Embryonic facial prominence (tissue), 1 donor: ENCODE data around the gene TIPRL.
"Not testable (repeated sequence)": the region's sequence is repeated elsewhere in the genome, so short reads cannot be mapped to it uniquely, and the experiment has no call there.

Experiments
- DNase-seq: peaks from one replicate; pipeline ENCODE4 v3.0.0-alpha.2; 2016; ENCODE audit errors: extremely low spot score

TIPRL gene

GRCh38 chr1:168178638-168179437 is at the start of gene TIPRL:
Gene TIPRL, plus strand, starts transcription at chr1:168178962. Its CDS starts 116 bp downstream, at chr1:168179078.
- peak; percentile 95 for DNase-seq

DNA sequence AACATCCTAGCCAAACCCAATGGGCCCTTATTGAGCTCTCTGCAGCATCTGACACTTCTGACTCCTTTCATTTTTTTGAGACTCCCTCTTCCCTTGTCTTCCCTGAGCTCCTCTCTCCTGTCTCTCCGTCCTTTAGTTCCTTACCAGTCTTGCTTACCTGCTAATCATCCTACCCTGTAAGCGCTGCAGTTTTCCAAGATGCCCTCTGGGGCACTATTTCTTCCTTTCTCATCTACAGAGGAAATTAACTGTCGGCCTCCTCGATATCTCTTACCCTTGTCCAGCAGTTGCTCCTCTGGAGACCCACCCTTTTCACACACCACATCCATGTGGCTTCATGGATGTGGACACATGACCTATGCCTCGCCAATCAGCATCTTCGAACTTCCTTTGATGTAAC is 48.8 kb upstream of the TIPRL start:
- no peak for DNase-seq

DNA sequence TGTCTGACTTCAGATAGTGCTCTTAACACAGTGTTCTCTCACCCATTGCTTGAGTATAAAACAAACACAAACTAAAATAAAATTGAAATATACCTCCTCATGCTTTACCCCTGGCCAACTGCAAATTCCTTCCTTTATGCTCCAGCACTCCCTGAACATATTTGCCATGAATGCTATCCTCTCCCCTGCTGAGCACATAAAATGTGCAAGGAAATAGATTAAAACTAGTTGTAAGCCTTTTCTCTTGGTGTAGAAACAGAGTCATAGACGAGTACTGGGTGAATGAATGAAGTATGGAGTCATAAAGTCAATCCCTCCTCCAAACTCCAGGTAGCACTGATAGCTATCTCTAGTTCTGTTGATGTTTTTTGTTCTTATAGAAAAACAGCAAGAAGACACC is 44.6 kb upstream of the TIPRL start:
- no peak for DNase-seq

GRCh38 chr1:168134642-168135041 is 44.1 kb upstream of the TIPRL start:
- DNase-seq: no peak

DNA sequence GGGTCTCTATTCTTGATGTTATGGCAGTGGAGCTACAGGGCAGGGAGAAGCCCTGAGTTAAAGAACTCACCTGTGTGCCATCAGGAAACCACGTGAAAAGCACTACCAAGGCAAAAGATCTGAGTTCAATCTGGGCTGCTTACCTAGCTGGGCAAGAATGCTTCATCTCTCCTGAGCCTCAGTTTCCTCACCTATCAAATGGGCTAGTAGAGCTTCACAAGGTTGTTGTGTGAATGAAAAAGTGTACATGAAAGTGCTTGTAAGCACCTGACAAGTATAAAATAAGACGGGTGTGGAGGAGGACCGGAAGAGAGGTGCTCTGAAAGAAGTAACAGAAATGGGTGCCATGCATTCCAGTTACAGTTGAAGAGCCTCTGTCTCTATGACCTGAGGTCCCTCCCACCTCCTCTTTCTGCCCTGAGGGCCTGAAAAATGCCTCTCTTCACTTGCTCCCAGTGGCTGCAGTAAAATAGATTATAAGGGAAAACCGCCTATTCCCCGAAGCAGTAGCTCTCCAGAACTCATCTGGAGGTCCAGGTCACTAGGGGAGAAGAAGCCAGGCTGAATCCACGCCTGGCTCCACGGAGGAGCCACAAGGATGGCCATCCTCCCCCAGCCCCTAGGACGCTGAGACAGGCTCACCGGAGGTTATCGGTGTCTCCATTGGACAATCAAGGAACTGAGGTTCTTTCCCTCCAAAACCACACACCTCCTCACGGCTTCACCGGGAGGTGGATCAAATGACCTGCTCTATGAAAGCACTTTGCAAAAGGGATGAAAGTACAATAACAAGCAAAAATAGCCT is 43.4 kb upstream of the TIPRL start:
- DNase-seq: no peak

GRCh38 chr1:168135921-168136708 is 42.6 kb upstream of the TIPRL start:
- DNase-seq: no peak

- peak; percentile 23 for DNase-seq
Measured at GRCh38 chr1:168136709-168137514, 41.9 kb upstream of the TIPRL start, which contains the start of gene GPR161. Gene GPR161, minus strand, starts transcription at chr1:168136930. Its CDS starts 32,080 bp downstream, at chr1:168104850.

- DNase-seq: no peak
Measured at GRCh38 chr1:168137515-168137821, 41.3 kb upstream of the TIPRL start.

DNA sequence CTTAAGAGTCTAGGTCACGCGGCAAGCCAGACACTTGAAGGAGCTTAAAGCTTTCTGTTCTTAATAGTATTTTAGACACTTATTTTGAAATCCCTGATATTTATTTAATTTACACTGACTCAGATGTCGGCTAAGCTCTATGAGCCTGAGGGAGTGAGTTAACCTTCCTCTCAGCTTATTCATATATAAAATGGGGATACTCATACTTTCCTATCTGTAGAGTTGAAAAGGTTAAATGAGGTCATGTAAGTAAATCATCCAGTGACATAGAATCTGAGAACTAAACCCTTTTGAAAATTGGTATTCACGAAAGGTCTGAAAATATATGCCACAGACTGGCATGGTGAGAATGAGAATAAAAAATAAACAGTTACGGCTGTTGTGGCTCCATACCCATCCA is 40.6 kb upstream of the TIPRL start:
- DNase-seq: no peak

GRCh38 chr1:168139070-168139469 is 39.7 kb upstream of the TIPRL start:
- DNase-seq: no peak

- DNase-seq: no peak
Measured at GRCh38 chr1:168141871-168142385, 36.8 kb upstream of the TIPRL start.

DNA sequence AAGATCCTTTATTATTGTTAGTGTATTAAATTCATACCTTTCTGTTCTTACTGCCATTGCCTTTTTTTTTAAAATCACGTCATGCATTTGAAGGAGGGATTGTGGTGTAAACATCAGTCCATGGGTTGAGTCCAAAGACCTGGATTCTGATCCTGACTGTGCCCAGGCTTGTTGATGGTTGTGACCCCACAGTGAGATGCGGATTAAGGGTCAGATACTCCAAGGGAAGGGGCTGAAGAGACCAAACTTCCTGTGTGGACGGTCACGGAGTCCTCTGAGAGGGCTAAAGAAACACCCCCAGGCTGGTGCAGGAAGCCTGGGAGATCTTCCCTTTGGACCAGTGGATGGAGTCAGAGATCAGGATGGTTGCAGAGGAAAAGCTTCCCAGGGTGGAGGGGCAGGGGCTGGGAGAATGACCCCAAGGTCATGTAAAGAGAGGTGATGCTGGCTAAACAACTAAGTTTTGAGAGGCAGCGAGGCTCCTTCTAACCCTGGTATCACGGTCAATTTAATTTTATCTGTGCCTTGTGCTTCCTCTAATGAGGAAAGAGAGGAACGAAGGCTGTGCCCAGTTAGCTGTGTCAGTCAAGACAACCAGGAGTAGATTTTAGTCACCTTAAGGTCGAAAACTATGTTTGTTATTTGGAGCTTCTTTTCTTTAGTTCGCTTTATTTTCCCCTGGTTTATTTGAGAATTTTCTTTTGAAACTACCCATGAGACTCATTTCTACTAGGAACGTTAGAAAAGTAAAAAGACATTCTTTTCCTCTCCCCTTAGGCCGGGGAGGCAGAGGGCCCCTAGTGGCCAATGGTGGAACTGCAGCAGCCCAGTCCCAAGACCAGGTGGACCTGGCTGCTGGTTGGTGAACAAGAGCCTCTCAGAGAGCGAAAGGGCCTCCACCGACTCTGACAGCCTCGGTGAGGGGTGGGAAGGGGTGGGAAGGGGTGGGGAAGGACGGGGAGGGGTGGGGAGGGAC is 33.3 kb upstream of the TIPRL start:
- peak; percentile 18 for DNase-seq

GRCh38 chr1:168146160-168146539 is 32.6 kb upstream of the TIPRL start:
- no peak for DNase-seq

- no peak for DNase-seq
Measured at GRCh38 chr1:168146626-168147025, 32.1 kb upstream of the TIPRL start.

DNA sequence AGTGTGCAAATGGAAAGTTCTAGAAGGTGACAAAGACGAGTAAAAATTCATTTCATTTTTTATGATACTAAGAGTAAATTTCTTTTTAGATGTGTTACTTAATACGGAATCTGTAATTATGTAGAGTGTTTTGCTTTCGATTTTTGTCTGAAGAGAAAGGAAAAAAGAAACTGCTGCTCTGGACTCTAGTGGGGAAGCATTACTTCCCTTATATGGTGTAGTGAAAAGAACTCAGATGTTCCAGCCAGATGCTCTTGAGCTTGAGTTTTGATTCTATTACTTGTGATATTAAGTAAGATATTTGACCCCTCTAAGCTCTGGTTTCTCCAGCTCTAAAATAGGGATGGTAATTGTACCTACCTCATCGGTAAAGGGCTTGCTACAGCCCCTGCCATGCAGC is 29.8 kb upstream of the TIPRL start:
- DNase-seq: no peak

DNA sequence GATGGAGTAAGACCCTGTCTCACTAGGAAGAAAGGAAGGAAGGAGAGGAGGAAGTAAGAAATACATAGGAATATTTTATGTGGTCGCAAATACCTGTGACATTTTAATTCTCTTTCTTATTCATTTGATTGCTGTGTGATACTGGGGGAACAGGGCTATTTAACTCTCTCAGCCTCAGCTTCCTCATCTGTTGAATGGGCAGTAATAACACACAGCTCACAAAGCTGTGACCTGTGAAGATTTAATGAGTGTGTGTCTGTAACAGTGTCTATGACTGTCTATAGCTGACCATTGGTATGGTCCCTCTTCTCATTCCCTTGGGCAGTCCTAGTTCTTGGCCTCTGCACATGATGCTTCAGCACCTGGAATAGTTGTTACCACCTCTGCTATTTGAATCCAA is 28.5 kb upstream of the TIPRL start:
- DNase-seq: no peak

- DNase-seq: no peak
Measured at GRCh38 chr1:168151935-168152334, 26.8 kb upstream of the TIPRL start.

GRCh38 chr1:168154707-168155106 is 24.1 kb upstream of the TIPRL start:
- DNase-seq: not testable (repeated sequence)

DNA sequence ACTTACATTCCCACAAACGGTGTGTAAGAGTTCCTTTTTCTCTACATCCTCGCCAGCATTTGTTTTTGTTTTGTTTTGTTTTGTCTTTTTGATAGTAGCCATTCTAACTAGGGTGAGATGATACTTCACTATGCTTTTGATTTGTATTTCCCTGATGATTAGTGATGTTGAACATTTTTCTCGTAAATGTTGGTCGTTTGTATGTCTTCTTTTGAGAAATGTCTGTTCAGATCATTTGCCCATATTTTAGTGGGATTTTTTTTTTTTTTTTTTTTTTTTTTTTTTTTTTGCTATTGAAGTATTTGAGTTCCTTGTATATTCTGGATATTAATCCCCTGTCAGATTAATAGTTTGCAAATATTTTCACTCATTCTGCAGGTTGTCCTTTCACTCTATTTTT is 22.9 kb upstream of the TIPRL start:
- no peak for DNase-seq

- no peak for DNase-seq
Measured at GRCh38 chr1:168157638-168158037, 21.1 kb upstream of the TIPRL start.
